Measurements from ENCODE around the gene ZNF12.
"Not testable (repeated sequence)": the region's sequence is repeated elsewhere in the genome, so short reads cannot be mapped to it uniquely, and the experiment has no call there.

The ZNF12 gene

GRCh38 chr7:6706666-6707407 lies at the start of gene ZNF12:
TSS of gene ZNF12 (minus strand) at chr7:6706947. CDS start at chr7:6705173, 1,774 bp downstream.
- peak; percentile 88 to 94 (median 91) for DNase-seq (ENCODE audit: low read depth in 3 of 3)

GRCh38 chr7:6753964-6754363 lies 47.2 kb upstream of the ZNF12 start, which contains the start of gene RSPH10B2:
TSS of gene RSPH10B2 (plus strand) at chr7:6754103. CDS start at chr7:6757678, 3,575 bp downstream.
- not testable (repeated sequence) for DNase-seq (ENCODE audit: low read depth in 3 of 3)

- not testable (repeated sequence) for DNase-seq (ENCODE audit: low read depth in 3 of 3)
These were observed 43.4 kb upstream of the ZNF12 start for GRCh38 chr7:6750173-6750572.

GRCh38 chr7:6749335-6749734 lies 42.6 kb upstream of the ZNF12 start:
- not testable (repeated sequence) for DNase-seq (ENCODE audit: low read depth in 3 of 3)

- DNase-seq (ENCODE audit: low read depth in 3 of 3), result not testable (repeated sequence)
These were observed 37.8 kb upstream of the ZNF12 start for GRCh38 chr7:6744410-6745100.

GRCh38 chr7:6738415-6738814 lies 31.7 kb upstream of the ZNF12 start:
- not testable (repeated sequence) for DNase-seq (ENCODE audit: low read depth in 3 of 3)

- no peak for DNase-seq (ENCODE audit: low read depth in 3 of 3)
These were observed 23.5 kb upstream of the ZNF12 start for GRCh38 chr7:6730343-6730633.

- DNase-seq (ENCODE audit: low read depth in 3 of 3), result peak; percentile 61 to 72 (median 68)
These were observed 23.0 kb upstream of the ZNF12 start for GRCh38 chr7:6729492-6730342.

GRCh38 chr7:6728893-6729491 lies 22.2 kb upstream of the ZNF12 start:
- not testable (repeated sequence) for DNase-seq (ENCODE audit: low read depth in 3 of 3)

GRCh38 chr7:6727663-6728062 lies 20.9 kb upstream of the ZNF12 start:
- DNase-seq (ENCODE audit: low read depth in 3 of 3), result no peak

- not testable (repeated sequence) for DNase-seq (ENCODE audit: low read depth in 3 of 3)
These were observed 19.6 kb upstream of the ZNF12 start for GRCh38 chr7:6726341-6726740.

GRCh38 chr7:6725003-6725402 lies 18.3 kb upstream of the ZNF12 start:
- no peak for DNase-seq (ENCODE audit: low read depth in 3 of 3)

GRCh38 chr7:6724351-6724750 lies 17.6 kb upstream of the ZNF12 start:
- DNase-seq (ENCODE audit: low read depth in 3 of 3), result not testable (repeated sequence)

GRCh38 chr7:6718124-6718523 lies 11.4 kb upstream of the ZNF12 start:
- DNase-seq (ENCODE audit: low read depth in 3 of 3), result no peak

GRCh38 chr7:6715898-6716297 lies 9.2 kb upstream of the ZNF12 start:
- DNase-seq (ENCODE audit: low read depth in 3 of 3), result not testable (repeated sequence)

GRCh38 chr7:6714360-6714759 lies 7.6 kb upstream of the ZNF12 start:
- no peak for DNase-seq (ENCODE audit: low read depth in 3 of 3)

- DNase-seq (ENCODE audit: low read depth in 3 of 3), result no peak
These were observed 3.1 kb upstream of the ZNF12 start for GRCh38 chr7:6709808-6710207.

GRCh38 chr7:6708304-6708703 lies 1.6 kb upstream of the ZNF12 start:
- no peak for DNase-seq (ENCODE audit: low read depth in 3 of 3)

- peak in 1 of 3 experiments; percentile 8 for DNase-seq (ENCODE audit: low read depth in 3 of 3)
These were observed 635 bp downstream of the ZNF12 start for GRCh38 chr7:6705959-6706665.

GRCh38 chr7:6701860-6702259 lies 4.9 kb downstream of the ZNF12 start:
- DNase-seq (ENCODE audit: low read depth in 3 of 3), result no peak

- DNase-seq (ENCODE audit: low read depth in 3 of 3), result no peak
These were observed 6.0 kb downstream of the ZNF12 start for GRCh38 chr7:6700793-6701192.
